ENCODE results near the gene POGZ.

Gene POGZ

GRCh38 chr1:151373196-151373595 is 86.1 kb downstream of the POGZ start:
- no peak for FAIRE-seq
- DNase-seq (ENCODE audit: low spot score): no peak

DNA sequence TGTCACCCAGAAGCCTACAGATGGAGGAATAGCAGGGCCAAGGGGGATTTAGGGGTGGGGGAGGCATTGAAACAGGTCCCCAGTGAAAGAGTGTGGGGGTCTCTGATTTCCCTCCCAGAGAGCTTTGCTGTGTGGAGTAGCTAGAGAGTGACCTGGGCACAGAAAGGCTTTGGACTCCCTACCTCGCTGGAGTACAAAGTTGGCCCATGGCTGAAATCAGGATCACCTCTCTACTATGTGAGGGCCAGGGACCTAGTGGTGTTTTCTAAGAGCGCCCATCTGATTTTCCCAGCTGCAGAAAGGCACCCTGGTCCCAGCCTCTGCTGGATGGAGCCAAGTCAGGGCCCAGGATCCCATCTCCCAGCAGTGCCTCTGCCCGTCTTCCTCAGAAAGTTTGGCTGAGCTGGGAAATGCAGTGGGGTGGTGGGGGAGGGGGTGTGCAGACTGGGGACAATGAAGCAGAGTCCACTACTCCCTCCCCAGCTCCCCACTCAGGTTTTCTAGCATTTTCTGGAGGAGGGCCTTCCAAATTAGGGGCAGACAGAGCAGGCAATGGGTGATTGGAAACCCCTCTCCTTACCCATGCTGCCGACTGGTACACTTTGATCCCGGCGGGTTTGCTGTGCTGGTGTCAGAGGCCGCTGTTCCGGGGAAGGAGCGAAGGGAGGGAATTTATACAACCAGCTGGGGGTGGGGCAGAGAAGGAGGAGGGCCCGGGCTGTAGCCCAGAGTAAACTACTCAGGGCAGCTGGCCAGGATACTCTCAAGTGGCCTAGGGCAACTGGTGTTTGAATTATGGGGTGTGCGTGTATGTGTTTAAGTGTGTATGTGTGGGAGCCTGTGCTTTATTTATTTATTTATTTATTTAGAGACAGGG is 87.0 kb downstream of the POGZ start, which contains the start of gene SELENBP1:
SELENBP1 (minus strand) TSS at position 648 of the 877 bp plus-strand sequence; CDS start at position 584, 64 bp downstream.
- no peak for FAIRE-seq
- DNase-seq (ENCODE audit: low spot score): no peak

- FAIRE-seq: no peak
- no peak for DNase-seq (ENCODE audit: low spot score)
These were observed 87.8 kb downstream of the POGZ start for GRCh38 chr1:151371370-151372057.

GRCh38 chr1:151370211-151370911 is 88.9 kb downstream of the POGZ start:
- DNase-seq (ENCODE audit: low spot score) (no peak), FAIRE-seq (no peak)

GRCh38 chr1:151369621-151370048 is 89.7 kb downstream of the POGZ start:
- DNase-seq (ENCODE audit: low spot score) (no peak), FAIRE-seq (no peak)

GRCh38 chr1:151369302-151369610 is 90.0 kb downstream of the POGZ start:
- no peak for FAIRE-seq

DNA sequence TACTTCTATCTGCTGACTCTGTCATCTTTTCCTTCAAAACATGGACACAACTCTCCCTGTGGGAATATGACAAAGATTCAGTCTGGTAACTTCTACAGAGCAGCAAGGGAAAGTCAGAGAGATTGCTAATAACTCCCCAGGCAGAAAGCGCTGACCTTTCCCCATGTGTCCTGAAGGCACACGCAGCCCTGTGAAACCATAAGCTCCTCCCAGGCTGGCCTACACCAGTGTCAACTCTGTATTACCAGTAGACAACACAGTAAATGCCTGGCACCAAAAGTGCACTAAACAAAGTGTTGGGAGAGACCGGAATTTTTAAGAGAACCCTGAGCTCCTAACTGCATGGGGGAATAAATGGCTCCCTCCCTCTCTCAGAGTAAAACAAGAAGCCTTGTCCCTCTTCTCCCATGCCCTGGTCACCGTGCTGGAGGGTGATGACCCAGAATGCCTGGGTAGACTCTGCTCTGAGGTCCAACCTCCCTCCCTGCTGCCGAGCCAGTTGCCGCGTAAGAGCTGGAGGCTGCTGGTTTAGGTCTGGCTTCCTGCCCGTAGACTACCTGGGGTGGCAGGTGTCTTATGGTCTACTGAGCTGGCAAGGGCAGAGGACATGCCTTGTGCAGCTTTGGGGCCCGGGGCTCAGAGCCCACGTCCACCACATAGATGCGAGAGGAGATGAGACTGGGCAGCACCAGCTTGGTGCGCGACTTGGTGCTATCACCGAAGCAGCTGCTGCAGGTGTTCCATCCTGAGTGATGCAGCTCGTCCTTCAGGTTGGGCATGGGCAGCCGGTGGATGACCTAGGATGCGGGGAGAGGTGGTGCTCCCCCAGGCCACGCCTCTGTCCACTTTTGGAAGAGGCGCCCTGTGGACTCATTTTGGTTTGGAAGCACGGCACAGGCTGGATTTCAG is 90.6 kb downstream of the POGZ start:
- FAIRE-seq: no peak
- no peak for DNase-seq (ENCODE audit: low spot score)

More at GRCh38 chr1:151369302-151369610, 90.0 kb downstream of the POGZ start:
- no peak for DNase-seq (ENCODE audit: low spot score)

DNA sequence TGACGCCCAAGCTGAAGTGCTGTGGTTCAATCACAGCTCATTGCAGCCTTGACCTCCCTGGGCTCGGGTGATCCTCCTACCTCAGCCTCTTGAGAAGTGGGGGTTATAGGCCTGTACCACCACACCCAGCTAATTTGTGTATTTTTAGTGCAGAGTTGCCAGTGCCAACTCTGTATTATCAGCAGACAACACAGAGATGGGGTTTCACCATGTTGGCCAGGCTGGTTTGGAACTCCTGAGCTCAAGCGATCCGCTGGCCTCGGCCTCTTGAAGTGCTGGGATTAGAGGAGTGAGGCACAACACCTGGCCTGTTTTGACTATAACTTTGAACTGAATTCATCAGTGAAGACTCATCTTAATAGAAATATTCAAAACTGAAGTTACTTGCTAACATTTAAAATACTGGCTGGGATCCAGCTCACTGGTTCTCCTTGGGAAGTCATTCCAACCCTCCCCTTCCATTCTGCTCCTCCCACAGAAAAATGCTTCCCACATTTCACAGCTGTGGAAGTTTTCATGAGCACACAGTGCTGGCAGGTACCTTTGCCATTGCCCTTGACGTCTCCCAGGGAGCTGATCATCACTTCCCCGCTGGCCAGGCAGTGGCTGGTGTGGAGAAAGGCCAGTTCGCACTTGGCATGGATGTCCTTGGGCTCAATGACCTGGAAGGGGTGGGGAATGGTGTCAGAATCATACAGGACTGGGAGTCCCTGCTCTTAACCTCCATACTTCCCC is 91.5 kb downstream of the POGZ start:
- FAIRE-seq (no peak), DNase-seq (ENCODE audit: low spot score) (no peak)

DNA sequence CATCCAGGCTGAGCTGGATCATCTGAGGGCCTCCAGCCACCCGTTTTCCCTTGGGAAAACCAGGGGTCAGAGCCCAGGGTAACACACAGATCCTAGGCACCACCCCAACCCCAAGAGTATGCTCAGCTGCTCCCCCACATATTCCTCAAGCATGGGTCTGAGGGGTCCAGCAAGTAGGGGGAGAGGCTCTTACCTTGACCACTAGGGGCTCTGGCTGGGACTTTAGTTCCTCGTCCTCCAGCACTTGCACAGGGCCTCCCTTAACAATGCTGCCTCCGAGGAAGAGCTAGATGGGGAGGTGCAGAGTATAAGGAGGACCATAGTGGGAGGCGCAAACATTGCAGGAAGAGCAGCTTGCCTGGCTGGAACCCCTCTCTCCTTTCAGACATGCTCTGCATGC is 94.3 kb downstream of the POGZ start:
- no peak for DNase-seq (ENCODE audit: low spot score)
- FAIRE-seq: no peak

DNA sequence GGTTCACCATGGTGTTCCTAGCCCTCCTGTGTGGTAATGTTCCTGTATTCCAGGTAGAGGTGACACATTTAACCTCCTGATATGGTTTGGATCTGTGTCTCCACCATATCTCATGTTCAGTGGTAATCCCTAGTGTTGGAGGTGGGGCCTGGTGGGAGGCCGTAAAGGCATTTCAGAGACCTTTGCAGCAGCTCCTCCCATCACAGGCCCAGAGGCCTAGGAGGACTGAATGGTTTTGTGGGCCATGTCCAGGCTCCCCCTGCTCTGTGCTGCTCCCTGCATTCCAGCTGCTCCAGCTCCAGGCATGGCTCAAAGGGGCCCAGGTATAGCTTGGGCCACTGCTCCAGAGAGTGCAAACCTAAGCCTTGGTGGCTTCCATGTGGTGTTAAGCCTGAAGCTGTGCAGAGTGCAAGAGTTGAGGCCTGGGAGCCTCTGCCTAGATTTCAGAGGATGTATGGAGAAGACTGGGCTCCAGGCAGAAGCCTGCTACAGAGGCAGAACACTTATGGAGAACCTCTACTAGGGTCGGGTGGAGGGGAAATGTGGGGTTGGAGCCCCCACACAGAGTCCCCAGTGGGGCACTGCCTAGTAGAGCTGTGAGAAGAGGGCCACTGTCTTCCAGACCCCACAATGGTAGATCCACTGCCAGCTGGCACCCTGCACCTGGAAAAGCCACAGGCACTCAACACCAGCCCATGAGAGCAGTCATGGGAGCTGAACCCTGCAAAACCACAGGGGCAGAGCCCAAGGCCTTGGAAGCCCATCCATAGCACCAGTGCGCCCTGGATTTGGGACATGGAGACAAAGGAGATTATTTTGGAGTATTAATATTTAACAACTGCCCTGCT is 96.8 kb downstream of the POGZ start:
- DNase-seq (ENCODE audit: low spot score): no peak
- FAIRE-seq: no peak

DNA sequence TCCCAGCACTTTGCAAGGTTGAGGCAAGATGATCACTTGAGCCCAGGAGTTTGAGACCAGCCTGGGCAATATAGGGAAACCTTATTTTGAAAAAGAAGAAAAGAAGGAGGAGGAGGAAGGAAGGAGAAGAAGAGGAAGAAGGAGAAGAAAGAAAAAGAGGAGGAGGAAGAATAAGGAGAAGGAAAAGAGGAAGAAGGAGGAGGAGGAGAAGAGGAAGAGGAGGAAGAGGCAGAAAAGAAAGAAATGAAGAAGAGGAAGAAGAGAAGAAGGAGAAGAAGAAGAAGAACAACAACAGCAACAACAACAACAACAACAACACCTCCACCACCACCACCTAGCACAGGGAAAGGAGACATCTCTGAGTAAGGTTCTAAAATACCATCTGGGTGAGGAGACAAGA is 97.4 kb downstream of the POGZ start:
- DNase-seq (ENCODE audit: low spot score): no peak

DNA sequence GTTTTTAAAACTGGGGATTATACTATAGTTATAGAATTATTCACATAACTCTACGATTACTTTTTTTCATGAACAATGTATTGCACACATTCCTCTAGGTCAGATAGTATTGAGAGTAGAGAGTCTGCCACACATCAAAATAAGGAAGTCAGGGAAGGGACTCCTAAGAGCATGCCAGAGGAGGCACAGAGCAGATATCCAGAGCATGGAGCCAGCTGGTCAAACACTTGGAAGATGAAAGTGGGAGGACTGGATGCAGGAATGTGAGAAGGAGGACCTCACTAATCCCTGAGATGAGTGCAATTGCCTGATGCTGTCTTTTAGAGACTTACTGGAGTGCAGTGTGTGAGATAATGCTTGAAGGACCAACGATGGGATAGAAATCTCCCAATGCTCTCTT is 102.6 kb downstream of the POGZ start:
- DNase-seq (ENCODE audit: low spot score) (no peak), FAIRE-seq (no peak)

More for the DNA sequence above, 97.4 kb downstream of the POGZ start:
- no peak for FAIRE-seq
